DND-41 (cell line): ENCODE data around the gene PIAS2.

Source experiments
- ATAC-seq: fragments of 200-7000 bp; cut with Tn5 transposase; 3 replicates; pipeline ENCODE4 v1.9.1; 2021; ENCODE audit warnings: low read depth; ENCODE audit not compliant: insufficient read depth
- DNase-seq: peaks from one replicate; pipeline ENCODE4 v3.0.0-alpha.2; 2020
- H2AFZ ChIP-seq: 2 replicates; pipeline ENCODE4 v1.6.0; 2012; ENCODE audit warnings: low read depth, low read length
- H3K27ac ChIP-seq: 2 replicates; pipeline ENCODE4 v1.5.1; 2012; ENCODE audit warnings: low read length, inconsistent platforms
- H3K27me3 ChIP-seq: fragments of 200-600 bp; sonication (generic); 2 replicates; pipeline ENCODE4 v1.6.0; 2012; ENCODE audit warnings: low read length, mild to moderate bottlenecking, inconsistent platforms; ENCODE audit not compliant: insufficient read depth, poor library complexity
- H3K36me3 ChIP-seq: 2 replicates; pipeline ENCODE4 v1.5.1; 2012; ENCODE audit warnings: low read length, inconsistent platforms; ENCODE audit not compliant: insufficient read depth
- H3K4me1 ChIP-seq: 2 replicates; pipeline ENCODE4 v1.5.1; 2012; ENCODE audit warnings: mild to moderate bottlenecking, low read length; ENCODE audit not compliant: insufficient read depth
- H3K4me2 ChIP-seq: 2 replicates; pipeline ENCODE4 v1.6.0; 2012; ENCODE audit warnings: mild to moderate bottlenecking, moderate library complexity, low read length, inconsistent platforms; ENCODE audit not compliant: insufficient read depth
- H3K4me3 ChIP-seq, 2 experiments: fragments of 200-600 bp in 1 of 2; shearing (Covaris generic) in 1 of 2; 2 replicates each; pipeline ENCODE4 v1.5.1; 2012 to 2016; ENCODE audit warnings: inconsistent platforms in 2 of 2, low read length in 2 of 2, mild to moderate bottlenecking in 2 of 2, low read depth in 1 of 2, moderate library complexity in 1 of 2
- H3K79me2 ChIP-seq: 2 replicates; pipeline ENCODE4 v1.6.0; 2012; ENCODE audit warnings: low read length, inconsistent platforms; ENCODE audit not compliant: insufficient read depth
- H3K9ac ChIP-seq: 2 replicates; pipeline ENCODE4 v1.6.0; 2012; ENCODE audit warnings: low read depth, mild to moderate bottlenecking, inconsistent platforms, low read length, moderate library complexity
- H3K9me3 ChIP-seq: 2 replicates; pipeline ENCODE4 v1.5.1; 2012; ENCODE audit warnings: low read length, moderate library complexity, mild to moderate bottlenecking, inconsistent platforms; ENCODE audit not compliant: insufficient read depth, severe bottlenecking
- H4K20me1 ChIP-seq: 2 replicates; pipeline ENCODE4 v1.6.0; 2012; ENCODE audit warnings: low read length; ENCODE audit not compliant: insufficient read depth
- EZH2 ChIP-seq: IDR thresholded peaks from 3 replicates; pipeline ENCODE4 v1.6.1; 2012; ENCODE audit warnings: borderline replicate concordance, low read depth, mild to moderate bottlenecking, moderate library complexity, low read length, inconsistent platforms; ENCODE audit not compliant: severe bottlenecking
- TF ChIP-seq, protein P1 (sequence below): IDR thresholded peaks from 2 replicates; pipeline ENCODE4 v1.5.1; 2012; ENCODE audit warnings: borderline replicate concordance, low read length, moderate library complexity, mild to moderate bottlenecking; ENCODE audit not compliant: poor library complexity, severe bottlenecking; ENCODE audit errors: extremely low read depth

PIAS2 gene

DNA sequence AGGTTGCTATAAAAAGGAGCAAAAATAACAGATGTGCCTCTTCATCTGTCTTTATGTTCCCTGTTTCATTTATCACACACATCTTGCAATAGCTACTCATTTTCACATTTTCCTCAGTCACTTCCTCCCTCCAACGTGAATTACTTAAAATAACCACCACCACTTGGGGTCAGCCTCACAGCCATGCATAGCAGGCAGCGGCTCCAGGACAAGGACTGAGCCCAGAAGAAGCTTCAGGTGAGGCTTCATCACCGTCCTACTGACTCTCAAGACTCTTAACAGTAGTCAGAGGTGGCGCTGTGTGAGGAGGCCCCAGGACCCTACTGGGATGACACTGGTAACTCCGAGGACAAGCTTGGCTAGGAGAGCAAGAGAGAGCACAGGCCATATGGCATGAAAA, 144.9 kb downstream of the PIAS2 start:
- Histone ChIP-seq H3K4me3 (no peak overlapping the region), H2AFZ (no peak overlapping the region), H3K27me3 (no peaks in the 10 kb centered on the region), H3K79me2 (no peaks in the 10 kb centered on the region), H3K9me3 (no peaks in the 10 kb centered on the region), H4K20me1 (no peaks in the 10 kb centered on the region), H3K27ac (no peak overlapping the region), H3K36me3 (no peaks in the 10 kb centered on the region), H3K9ac (no peak overlapping the region), H3K4me2 (no peak overlapping the region), H3K4me1 (no peaks in the 10 kb centered on the region)
- ATAC-seq (no peak), DNase-seq (no peak)
- TF ChIP-seq, protein P1, sequence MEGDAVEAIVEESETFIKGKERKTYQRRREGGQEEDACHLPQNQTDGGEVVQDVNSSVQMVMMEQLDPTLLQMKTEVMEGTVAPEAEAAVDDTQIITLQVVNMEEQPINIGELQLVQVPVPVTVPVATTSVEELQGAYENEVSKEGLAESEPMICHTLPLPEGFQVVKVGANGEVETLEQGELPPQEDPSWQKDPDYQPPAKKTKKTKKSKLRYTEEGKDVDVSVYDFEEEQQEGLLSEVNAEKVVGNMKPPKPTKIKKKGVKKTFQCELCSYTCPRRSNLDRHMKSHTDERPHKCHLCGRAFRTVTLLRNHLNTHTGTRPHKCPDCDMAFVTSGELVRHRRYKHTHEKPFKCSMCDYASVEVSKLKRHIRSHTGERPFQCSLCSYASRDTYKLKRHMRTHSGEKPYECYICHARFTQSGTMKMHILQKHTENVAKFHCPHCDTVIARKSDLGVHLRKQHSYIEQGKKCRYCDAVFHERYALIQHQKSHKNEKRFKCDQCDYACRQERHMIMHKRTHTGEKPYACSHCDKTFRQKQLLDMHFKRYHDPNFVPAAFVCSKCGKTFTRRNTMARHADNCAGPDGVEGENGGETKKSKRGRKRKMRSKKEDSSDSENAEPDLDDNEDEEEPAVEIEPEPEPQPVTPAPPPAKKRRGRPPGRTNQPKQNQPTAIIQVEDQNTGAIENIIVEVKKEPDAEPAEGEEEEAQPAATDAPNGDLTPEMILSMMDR = no peak
- TF ChIP-seq EZH2 = no peak

DNA sequence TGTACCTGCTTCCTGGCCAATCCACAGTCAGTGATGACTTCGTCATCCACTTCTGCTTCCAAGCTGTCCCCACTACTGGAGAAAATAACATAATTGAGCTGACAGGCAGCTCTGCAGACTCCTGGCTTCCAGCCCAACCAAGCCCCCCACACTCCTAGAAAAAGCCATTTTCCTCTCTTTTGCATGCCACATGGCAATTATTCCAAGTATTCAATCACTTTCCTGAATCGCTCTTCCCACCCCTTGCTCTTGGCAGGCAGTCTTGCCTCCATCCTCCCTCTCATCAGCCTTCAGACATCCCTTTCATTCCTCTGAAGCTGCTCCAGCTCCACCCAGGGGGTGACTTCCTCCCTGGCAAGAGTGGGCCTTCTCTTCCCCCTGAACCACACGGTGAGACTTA, 146.2 kb downstream of the PIAS2 start:
- no peak for TF ChIP-seq EZH2
- TF ChIP-seq, protein P1 = no peak
- no peak overlapping the region for H2AFZ ChIP-seq
- H4K20me1 ChIP-seq = no peaks in the 10 kb centered on the region
- H3K27ac ChIP-seq = no peak overlapping the region
- H3K36me3 ChIP-seq = no peaks in the 10 kb centered on the region
- H3K9ac ChIP-seq = no peak overlapping the region
- no peak overlapping the region for H3K4me2 ChIP-seq
- H3K4me3 ChIP-seq = no peak overlapping the region
- no peaks in the 10 kb centered on the region for H3K27me3 ChIP-seq
- no peak for DNase-seq
- no peak for ATAC-seq
- no peaks in the 10 kb centered on the region for H3K4me1 ChIP-seq
- H3K79me2 ChIP-seq = no peaks in the 10 kb centered on the region
- H3K9me3 ChIP-seq = no peaks in the 10 kb centered on the region

DNA sequence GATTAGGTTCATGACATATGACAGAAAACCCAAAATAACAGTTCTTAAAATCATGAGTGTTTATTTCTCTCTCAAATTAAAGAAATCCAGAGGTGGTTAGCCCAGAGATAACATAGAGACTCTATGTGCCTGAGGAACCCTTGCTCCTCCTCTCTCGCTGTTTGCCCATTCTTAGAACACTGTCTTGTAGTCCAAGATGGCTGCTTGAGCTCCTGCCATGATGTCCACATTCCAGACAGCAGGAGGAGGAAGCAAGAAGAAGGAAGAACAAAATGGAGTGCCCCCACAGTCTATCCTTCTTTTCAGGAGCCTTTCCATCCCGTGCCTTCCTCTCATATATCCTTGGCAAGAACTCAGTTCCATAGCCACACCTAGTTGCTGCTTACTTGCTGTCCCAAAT, 146.6 kb downstream of the PIAS2 start:
- H3K4me2 ChIP-seq = no peak overlapping the region
- H3K36me3 ChIP-seq = no peaks in the 10 kb centered on the region
- H3K9me3 ChIP-seq = no peaks in the 10 kb centered on the region
- H3K79me2 ChIP-seq = no peaks in the 10 kb centered on the region
- H3K4me1 ChIP-seq = no peaks in the 10 kb centered on the region
- TF ChIP-seq EZH2 = no peak
- TF ChIP-seq, protein P1 = no peak
- H3K9ac ChIP-seq = no peak overlapping the region
- ATAC-seq (no peak), DNase-seq (no peak)
- H4K20me1 ChIP-seq = no peaks in the 10 kb centered on the region
- H3K27ac ChIP-seq = no peak overlapping the region
- H3K4me3 ChIP-seq = no peak overlapping the region
- H2AFZ ChIP-seq = no peak overlapping the region
- H3K27me3 ChIP-seq = no peaks in the 10 kb centered on the region
